PC-9 (cell line): ENCODE measurements around the gene CBL. TPM values are rescaled to one million over a fixed set of nuclear protein-coding genes. Genes with fewer than 3 reads are reported as not detected.

ENCODE experiments used
- microRNA-seq: library from miRNA; unstranded; fragments of <30 nt; microRNA quantifications from one replicate; pipeline ENCODE4 v1.2.0, GENCODE V29; 2021; ENCODE audit warnings: borderline number of aligned reads, borderline replicate concordance
- total RNA-seq: library from RNA; stranded (reverse); gene quantifications from 2 replicates; pipeline ENCODE4 v1.2.3, GENCODE V29; 2021

The CBL gene
- total RNA-seq, 1 experiment from 2014 or later = 32.9 TPM

Small RNA genes within 50 kb of the gene (microRNA-seq; reads per million reads assigned to microRNA genes)
- gene MIR6756 = not detected

Other genes with a start within 250 kb of the CBL start
- gene FOXR1, start 234.6 kb upstream of the CBL start, total RNA-seq = not detected in 2 replicates
- gene CENATAC, start 208.2 kb upstream of the CBL start, total RNA-seq = 61.7 and 73.9 TPM in 2 replicates
- 954 and 984 TPM in 2 replicates for gene RPS25, start 188.0 kb upstream of the CBL start, total RNA-seq
- gene TRAPPC4, start 187.6 kb upstream of the CBL start, total RNA-seq = 49.2 and 51.4 TPM in 2 replicates
- 23.2 and 24.3 TPM in 2 replicates for gene SLC37A4, start 175.5 kb upstream of the CBL start, total RNA-seq
- 92.0 and 117 TPM in 2 replicates for gene HYOU1, start 149.1 kb upstream of the CBL start, total RNA-seq
- gene VPS11, start 138.5 kb upstream of the CBL start, total RNA-seq = 21.1 and 22.9 TPM in 2 replicates
- gene HMBS, start 121.5 kb upstream of the CBL start, total RNA-seq = 49.3 and 54.9 TPM in 2 replicates
- 32.8 and 41.1 TPM in 2 replicates for gene DPAGT1, start 104.5 kb upstream of the CBL start, total RNA-seq
- 6.7 and 9.3 TPM in 2 replicates for gene C2CD2L, start 99.0 kb upstream of the CBL start, total RNA-seq
- gene HINFP, start 84.8 kb upstream of the CBL start, total RNA-seq = 34.9 and 35.5 TPM in 2 replicates
- 0.11 TPM in 1 of 2 replicates, not detected in the other for gene ABCG4, start 57.3 kb upstream of the CBL start, total RNA-seq
- gene NLRX1, start 37.6 kb upstream of the CBL start, total RNA-seq = 18.4 and 22.5 TPM in 2 replicates
- 0.73 TPM in 1 of 2 replicates, not detected in the other for gene NHERF4, start 20.9 kb upstream of the CBL start, total RNA-seq
- gene MCAM, start 110.8 kb downstream of the CBL start, total RNA-seq = 38.8 and 54.5 TPM in 2 replicates
- gene RNF26, start 128.2 kb downstream of the CBL start, total RNA-seq = 55.0 and 64.3 TPM in 2 replicates
- gene C1QTNF5, start 134.5 kb downstream of the CBL start, total RNA-seq = not detected in 2 replicates
- not detected in 2 replicates for gene MFRP, start 140.4 kb downstream of the CBL start, total RNA-seq
- 2.1 and 2.7 TPM in 2 replicates for gene USP2, start 175.4 kb downstream of the CBL start, total RNA-seq
- not detected in 2 replicates for gene THY1, start 216.8 kb downstream of the CBL start, total RNA-seq